Gastrocnemius medialis (tissue), 4 donors: ENCODE measurements around the gene TANGO6.

Experiments used
- POLR2A ChIP-seq, 2 donors: fragments of 450-650 bp; IDR thresholded peaks; one replicate each; pipeline ENCODE4 v1.6.1; 2017; ENCODE audit warnings: antibody characterized with exemption in 2 of 2, mild to moderate bottlenecking in 2 of 2, moderate library complexity in 2 of 2
- TF ChIP-seq, protein P1 (sequence below), 5 experiments: fragments of 450-650 bp in 3 of 5; fragments of 200-600 bp in 2 of 5; sonication (generic) in 2 of 5; IDR thresholded peaks in 4 of 5; conservative IDR thresholded peaks in 1 of 5; 1 replicate in 4 of 5; 2 replicates in 1 of 5; pipeline ENCODE4 v1.5.1; 2016 to 2019; ENCODE audit warnings: antibody characterized with exemption in 5 of 5, mild to moderate bottlenecking in 3 of 5, moderate library complexity in 3 of 5

DNA sequence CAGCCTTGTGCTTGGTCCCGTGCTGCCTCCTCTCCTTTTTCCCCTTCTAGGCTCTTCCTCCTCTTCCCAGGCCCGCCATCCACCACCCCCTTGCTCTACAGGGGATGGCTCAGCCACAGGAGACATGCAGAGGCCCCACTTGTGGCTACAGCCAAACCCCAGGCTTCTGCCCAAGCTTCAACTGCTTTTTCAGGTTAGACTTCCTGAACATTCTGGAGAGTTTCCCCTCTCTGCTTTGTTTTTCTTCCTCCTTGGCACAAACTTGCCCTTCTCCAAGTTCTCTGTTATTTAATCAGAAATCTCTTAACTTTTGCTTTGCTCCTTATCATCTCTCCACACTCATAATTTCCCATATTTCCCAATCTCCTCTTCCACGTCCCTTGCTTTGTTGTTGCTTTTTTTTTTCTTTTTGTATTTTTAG, 243.8 kb downstream of the TANGO6 start:
- TF ChIP-seq, protein P1, sequence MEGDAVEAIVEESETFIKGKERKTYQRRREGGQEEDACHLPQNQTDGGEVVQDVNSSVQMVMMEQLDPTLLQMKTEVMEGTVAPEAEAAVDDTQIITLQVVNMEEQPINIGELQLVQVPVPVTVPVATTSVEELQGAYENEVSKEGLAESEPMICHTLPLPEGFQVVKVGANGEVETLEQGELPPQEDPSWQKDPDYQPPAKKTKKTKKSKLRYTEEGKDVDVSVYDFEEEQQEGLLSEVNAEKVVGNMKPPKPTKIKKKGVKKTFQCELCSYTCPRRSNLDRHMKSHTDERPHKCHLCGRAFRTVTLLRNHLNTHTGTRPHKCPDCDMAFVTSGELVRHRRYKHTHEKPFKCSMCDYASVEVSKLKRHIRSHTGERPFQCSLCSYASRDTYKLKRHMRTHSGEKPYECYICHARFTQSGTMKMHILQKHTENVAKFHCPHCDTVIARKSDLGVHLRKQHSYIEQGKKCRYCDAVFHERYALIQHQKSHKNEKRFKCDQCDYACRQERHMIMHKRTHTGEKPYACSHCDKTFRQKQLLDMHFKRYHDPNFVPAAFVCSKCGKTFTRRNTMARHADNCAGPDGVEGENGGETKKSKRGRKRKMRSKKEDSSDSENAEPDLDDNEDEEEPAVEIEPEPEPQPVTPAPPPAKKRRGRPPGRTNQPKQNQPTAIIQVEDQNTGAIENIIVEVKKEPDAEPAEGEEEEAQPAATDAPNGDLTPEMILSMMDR (IDR thresholded peaks at IDR 0.05 in 4 of 5, conservative IDR thresholded peaks at IDR 0.05 in 1 of 5): no peak
- TF ChIP-seq POLR2A (IDR thresholded peaks at IDR 0.05): no peak
